ENCODE data around the gene SLC30A9. TPM values are rescaled to one million over a fixed set of nuclear protein-coding genes. Genes with fewer than 3 reads are reported as not detected.
A peak's percentile ranks its signal among the peaks of the same experiment; 100 is the strongest.

The SLC30A9 gene
- total and polyA plus RNA-seq, 2 donors (not counting 1 experiment from before 2014, with no cell fraction given) = 56.5 to 65.2 TPM

DNA sequence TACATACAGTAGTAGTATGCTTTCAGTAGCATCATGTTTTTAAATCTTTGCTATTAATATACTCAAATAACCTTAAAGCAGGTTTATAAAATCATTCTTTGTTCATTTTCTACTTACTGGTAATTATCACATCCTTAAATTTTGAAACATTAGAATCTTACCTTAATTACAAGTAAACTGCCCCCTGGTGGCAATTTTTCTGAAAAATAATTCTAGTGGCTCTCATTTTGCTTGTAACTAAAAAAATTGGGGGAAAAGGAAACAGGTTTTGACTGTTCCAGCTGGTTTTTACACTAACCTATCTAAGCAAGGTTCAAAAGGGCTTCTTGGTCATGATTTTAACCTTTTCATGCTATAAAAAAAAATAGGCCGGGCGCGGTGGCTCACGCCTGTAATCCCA lies 27.2 kb upstream of the SLC30A9 start:
- TF ChIP-seq, protein P1, sequence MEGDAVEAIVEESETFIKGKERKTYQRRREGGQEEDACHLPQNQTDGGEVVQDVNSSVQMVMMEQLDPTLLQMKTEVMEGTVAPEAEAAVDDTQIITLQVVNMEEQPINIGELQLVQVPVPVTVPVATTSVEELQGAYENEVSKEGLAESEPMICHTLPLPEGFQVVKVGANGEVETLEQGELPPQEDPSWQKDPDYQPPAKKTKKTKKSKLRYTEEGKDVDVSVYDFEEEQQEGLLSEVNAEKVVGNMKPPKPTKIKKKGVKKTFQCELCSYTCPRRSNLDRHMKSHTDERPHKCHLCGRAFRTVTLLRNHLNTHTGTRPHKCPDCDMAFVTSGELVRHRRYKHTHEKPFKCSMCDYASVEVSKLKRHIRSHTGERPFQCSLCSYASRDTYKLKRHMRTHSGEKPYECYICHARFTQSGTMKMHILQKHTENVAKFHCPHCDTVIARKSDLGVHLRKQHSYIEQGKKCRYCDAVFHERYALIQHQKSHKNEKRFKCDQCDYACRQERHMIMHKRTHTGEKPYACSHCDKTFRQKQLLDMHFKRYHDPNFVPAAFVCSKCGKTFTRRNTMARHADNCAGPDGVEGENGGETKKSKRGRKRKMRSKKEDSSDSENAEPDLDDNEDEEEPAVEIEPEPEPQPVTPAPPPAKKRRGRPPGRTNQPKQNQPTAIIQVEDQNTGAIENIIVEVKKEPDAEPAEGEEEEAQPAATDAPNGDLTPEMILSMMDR (conservative IDR thresholded peaks at IDR 0.05 in 1 of 2, IDR thresholded peaks at IDR 0.05 in 1 of 2; ENCODE audit: low read depth in 1 of 2, low read length in 2 of 2) = peak; percentile 6 to 37
- TF ChIP-seq EZH2 (IDR thresholded peaks at IDR 0.05; ENCODE audit: low read length, missing control alignments) = no peak
- Histone ChIP-seq H3K4me1 (ENCODE audit: control insufficient read depth, extremely low read depth, insufficient read depth, low read length) (no peaks in the 10 kb centered on the region), H3K4me3 (replicated peaks in 1 of 4; ENCODE audit: control extremely low read depth in 1 of 4, insufficient read depth in 1 of 4, low read depth in 3 of 4, low read length in 4 of 4) (no peak overlapping the region), H3K27ac (ENCODE audit: insufficient read depth, low read length) (no peak overlapping the region), H3K4me2 (ENCODE audit: extremely low read depth, insufficient read depth, low read length) (no peak overlapping the region), H3K9ac (ENCODE audit: insufficient read depth, low read length) (no peak overlapping the region), H3K9me3 (ENCODE audit: control insufficient read depth, insufficient read depth, low read depth, low read length) (no peaks in the 10 kb centered on the region), H2AFZ (ENCODE audit: low read length) (no peak overlapping the region), H4K20me1 (ENCODE audit: control insufficient read depth, extremely low read depth, insufficient read depth, low read length) (no peaks in the 10 kb centered on the region), H3K36me3 (ENCODE audit: control insufficient read depth, insufficient read depth, low read length) (no peaks in the 10 kb centered on the region), H3K79me2 (ENCODE audit: control insufficient read depth, insufficient read depth, low read length) (no peaks in the 10 kb centered on the region), H3K27me3 (ENCODE audit: control insufficient read depth, insufficient read depth, low read length) (no peaks in the 10 kb centered on the region)
- peak; percentile 14 to 38 for DNase-seq (ENCODE audit: low read depth in 2 of 2)

DNA sequence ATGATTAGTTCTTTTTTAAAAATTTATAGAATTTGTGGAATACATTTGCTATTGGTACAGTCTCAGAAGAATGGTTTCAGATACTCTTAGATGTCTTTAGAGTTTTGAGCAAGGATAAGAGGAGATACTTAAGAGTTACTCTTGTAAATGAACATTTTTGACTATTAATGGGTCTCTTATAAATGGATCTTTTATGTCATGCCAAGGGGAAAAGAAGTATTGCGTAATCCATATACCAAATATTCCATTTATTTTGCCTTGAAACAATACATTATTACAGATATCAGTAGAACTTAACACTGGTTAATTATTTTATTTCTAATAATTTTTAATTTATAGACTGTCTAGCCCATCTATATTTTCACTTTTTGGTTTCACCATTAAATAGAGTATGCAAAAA lies 25.9 kb upstream of the SLC30A9 start:
- TF ChIP-seq, protein P1 (conservative IDR thresholded peaks at IDR 0.05 in 1 of 2, IDR thresholded peaks at IDR 0.05 in 1 of 2; ENCODE audit: low read depth in 1 of 2, low read length in 2 of 2) = no peak
- TF ChIP-seq EZH2 (IDR thresholded peaks at IDR 0.05; ENCODE audit: low read length, missing control alignments) = no peak
- no peaks in the 10 kb centered on the region for H3K9me3 ChIP-seq (ENCODE audit: control insufficient read depth, insufficient read depth, low read depth, low read length)

DNA sequence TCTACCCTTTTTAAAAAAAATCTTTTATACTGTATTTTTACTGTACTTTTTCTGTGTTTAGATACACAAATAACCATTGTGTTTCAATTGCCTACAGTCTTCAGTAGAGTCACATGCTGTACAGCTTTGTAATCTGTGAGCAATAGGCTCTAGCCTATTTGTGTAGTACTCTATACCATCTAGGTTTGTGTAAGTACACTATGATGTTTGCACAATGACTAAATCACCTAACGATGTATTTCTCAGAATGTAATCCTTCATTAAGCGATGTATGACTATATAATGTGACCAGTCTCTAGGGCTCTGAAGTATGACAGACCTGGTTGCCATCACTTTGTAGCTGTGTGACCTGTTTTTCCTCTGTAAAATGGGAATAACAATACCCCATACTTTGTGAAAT lies 22.9 kb upstream of the SLC30A9 start:
- Histone ChIP-seq H3K79me2 (ENCODE audit: control insufficient read depth, insufficient read depth, low read length) (no peaks in the 10 kb centered on the region), H3K9ac (ENCODE audit: insufficient read depth, low read length) (no peak overlapping the region), H2AFZ (ENCODE audit: low read length) (no peak overlapping the region), H3K4me1 (ENCODE audit: control insufficient read depth, extremely low read depth, insufficient read depth, low read length) (no peaks in the 10 kb centered on the region), H3K36me3 (ENCODE audit: control insufficient read depth, insufficient read depth, low read length) (no peaks in the 10 kb centered on the region), H3K27ac (ENCODE audit: insufficient read depth, low read length) (no peak overlapping the region), H3K9me3 (ENCODE audit: control insufficient read depth, insufficient read depth, low read depth, low read length) (no peaks in the 10 kb centered on the region), H3K27me3 (ENCODE audit: control insufficient read depth, insufficient read depth, low read length) (no peaks in the 10 kb centered on the region), H4K20me1 (ENCODE audit: control insufficient read depth, extremely low read depth, insufficient read depth, low read length) (no peaks in the 10 kb centered on the region), H3K4me2 (ENCODE audit: extremely low read depth, insufficient read depth, low read length) (no peak overlapping the region), H3K4me3 (replicated peaks in 1 of 4; ENCODE audit: control extremely low read depth in 1 of 4, insufficient read depth in 1 of 4, low read depth in 3 of 4, low read length in 4 of 4) (no peak overlapping the region)
- no peak for DNase-seq (ENCODE audit: low read depth in 2 of 2)
- TF ChIP-seq EZH2 (IDR thresholded peaks at IDR 0.05; ENCODE audit: low read length, missing control alignments) = no peak
- TF ChIP-seq, protein P1 (conservative IDR thresholded peaks at IDR 0.05 in 1 of 2, IDR thresholded peaks at IDR 0.05 in 1 of 2; ENCODE audit: low read depth in 1 of 2, low read length in 2 of 2) = no peak

More for the DNA sequence above, 25.9 kb upstream of the SLC30A9 start:
- Histone ChIP-seq H3K9ac (ENCODE audit: insufficient read depth, low read length) (no peak overlapping the region), H3K36me3 (ENCODE audit: control insufficient read depth, insufficient read depth, low read length) (no peaks in the 10 kb centered on the region), H4K20me1 (ENCODE audit: control insufficient read depth, extremely low read depth, insufficient read depth, low read length) (no peaks in the 10 kb centered on the region), H2AFZ (ENCODE audit: low read length) (no peak overlapping the region), H3K79me2 (ENCODE audit: control insufficient read depth, insufficient read depth, low read length) (no peaks in the 10 kb centered on the region), H3K4me3 (replicated peaks in 1 of 4; ENCODE audit: control extremely low read depth in 1 of 4, insufficient read depth in 1 of 4, low read depth in 3 of 4, low read length in 4 of 4) (no peak overlapping the region), H3K4me2 (ENCODE audit: extremely low read depth, insufficient read depth, low read length) (no peak overlapping the region), H3K27ac (ENCODE audit: insufficient read depth, low read length) (no peak overlapping the region), H3K27me3 (ENCODE audit: control insufficient read depth, insufficient read depth, low read length) (no peaks in the 10 kb centered on the region), H3K4me1 (ENCODE audit: control insufficient read depth, extremely low read depth, insufficient read depth, low read length) (no peaks in the 10 kb centered on the region)
- DNase-seq (ENCODE audit: low read depth in 2 of 2) = no peak

All from fibroblast of lung (primary cell).